Measurements from ENCODE around the gene FMNL3. TPM values are rescaled to one million over a fixed set of nuclear protein-coding genes. Genes with fewer than 3 reads are reported as not detected.

FMNL3 gene
- total and polyA plus RNA-seq, 2 of the 13 experiments (the other 11 are each of a cell fraction or from before 2014, with no cell fraction given), result 0.44 to 1.1 TPM

GRCh38 chr12:49623142-49623904 lies 83.9 kb downstream of the FMNL3 start, which contains the start of gene PRPF40B (continued):
- TF ChIP-seq, protein P1, sequence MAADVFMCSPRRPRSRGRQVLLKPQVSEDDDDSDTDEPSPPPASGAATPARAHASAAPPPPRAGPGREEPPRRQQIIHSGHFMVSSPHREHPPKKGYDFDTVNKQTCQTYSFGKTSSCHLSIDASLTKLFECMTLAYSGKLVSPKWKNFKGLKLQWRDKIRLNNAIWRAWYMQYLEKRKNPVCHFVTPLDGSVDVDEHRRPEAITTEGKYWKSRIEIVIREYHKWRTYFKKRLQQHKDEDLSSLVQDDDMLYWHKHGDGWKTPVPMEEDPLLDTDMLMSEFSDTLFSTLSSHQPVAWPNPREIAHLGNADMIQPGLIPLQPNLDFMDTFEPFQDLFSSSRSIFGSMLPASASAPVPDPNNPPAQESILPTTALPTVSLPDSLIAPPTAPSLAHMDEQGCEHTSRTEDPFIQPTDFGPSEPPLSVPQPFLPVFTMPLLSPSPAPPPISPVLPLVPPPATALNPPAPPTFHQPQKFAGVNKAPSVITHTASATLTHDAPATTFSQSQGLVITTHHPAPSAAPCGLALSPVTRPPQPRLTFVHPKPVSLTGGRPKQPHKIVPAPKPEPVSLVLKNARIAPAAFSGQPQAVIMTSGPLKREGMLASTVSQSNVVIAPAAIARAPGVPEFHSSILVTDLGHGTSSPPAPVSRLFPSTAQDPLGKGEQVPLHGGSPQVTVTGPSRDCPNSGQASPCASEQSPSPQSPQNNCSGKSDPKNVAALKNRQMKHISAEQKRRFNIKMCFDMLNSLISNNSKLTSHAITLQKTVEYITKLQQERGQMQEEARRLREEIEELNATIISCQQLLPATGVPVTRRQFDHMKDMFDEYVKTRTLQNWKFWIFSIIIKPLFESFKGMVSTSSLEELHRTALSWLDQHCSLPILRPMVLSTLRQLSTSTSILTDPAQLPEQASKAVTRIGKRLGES (CRISPR knock-in tag; IDR thresholded peaks at IDR 0.05; ENCODE audit: borderline replicate concordance), result no peak; the same call in 1 of the 2 replicates
- no peak for TF ChIP-seq KAT2B (IDR thresholded peaks at IDR 0.05; ENCODE audit: borderline replicate concordance, low read depth, low read length)
- no peak for TF ChIP-seq ZBTB3 (CRISPR knock-in tag; IDR thresholded peaks at IDR 0.05; ENCODE audit: borderline replicate concordance, low read depth)
- TF ChIP-seq TBX3 (IDR thresholded peaks at IDR 0.05; ENCODE audit: borderline replicate concordance), result no peak
- TF ChIP-seq ZNF256 (CRISPR knock-in tag; conservative IDR thresholded peaks at IDR 0.05), result no peak
- TF ChIP-seq STAT5B (CRISPR knock-in tag; IDR thresholded peaks at IDR 0.05), result no peak
- TF ChIP-seq, protein P2, sequence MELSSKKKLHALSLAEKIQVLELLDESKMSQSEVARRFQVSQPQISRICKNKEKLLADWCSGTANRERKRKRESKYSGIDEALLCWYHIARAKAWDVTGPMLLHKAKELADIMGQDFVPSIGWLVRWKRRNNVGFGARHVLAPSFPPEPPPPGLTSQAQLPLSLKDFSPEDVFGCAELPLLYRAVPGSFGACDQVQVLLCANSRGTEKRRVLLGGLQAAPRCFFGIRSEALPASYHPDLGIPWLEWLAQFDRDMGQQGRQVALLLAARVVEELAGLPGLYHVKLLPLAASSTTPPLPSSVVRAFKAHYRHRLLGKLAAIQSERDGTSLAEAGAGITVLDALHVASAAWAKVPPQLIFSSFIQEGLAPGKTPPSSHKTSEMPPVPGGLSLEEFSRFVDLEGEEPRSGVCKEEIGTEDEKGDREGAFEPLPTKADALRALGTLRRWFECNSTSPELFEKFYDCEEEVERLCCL (CRISPR knock-in tag; IDR thresholded peaks at IDR 0.05; ENCODE audit: borderline replicate concordance), result no peak
- no peak for TF ChIP-seq SNAPC4 (CRISPR knock-in tag; IDR thresholded peaks at IDR 0.05)
- TF ChIP-seq, protein P3, sequence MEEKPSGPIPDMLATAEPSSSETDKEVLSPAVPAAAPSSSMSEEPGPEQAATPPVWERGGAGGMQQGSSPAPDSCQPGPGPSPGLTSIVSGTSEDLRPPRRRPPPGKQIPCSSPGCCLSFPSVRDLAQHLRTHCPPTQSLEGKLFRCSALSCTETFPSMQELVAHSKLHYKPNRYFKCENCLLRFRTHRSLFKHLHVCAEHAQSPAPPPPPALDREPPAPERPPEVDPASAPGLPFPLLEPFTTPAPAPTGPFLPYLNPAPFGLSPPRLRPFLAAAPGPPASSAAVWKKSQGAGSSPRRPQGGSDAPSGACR (CRISPR knock-in tag; IDR thresholded peaks at IDR 0.05), result no peak
- peak; percentile 43 for TF ChIP-seq ZNF18 (CRISPR knock-in tag; IDR thresholded peaks at IDR 0.05; ENCODE audit: insufficient replicate concordance)
- TF ChIP-seq ZNF207 (IDR thresholded peaks at IDR 0.05; ENCODE audit: borderline replicate concordance), result no peak
- TF ChIP-seq ASH2L (IDR thresholded peaks at IDR 0.05; ENCODE audit: insufficient read length, low read depth, low read length), result peak; percentile 40
- no peak for TF ChIP-seq TEAD3 (CRISPR knock-in tag; optimal IDR thresholded peaks at IDR 0.05; ENCODE audit: borderline replicate concordance)
- TF ChIP-seq HNRNPK (IDR thresholded peaks at IDR 0.05; ENCODE audit: low read depth, low read length, poor library complexity, severe bottlenecking), result peak; percentile 87
